Endothelial cell of umbilical vein (primary cell): Measurements from ENCODE around the gene IQGAP3. TPM values are rescaled to one million over a fixed set of nuclear protein-coding genes. Genes with fewer than 3 reads are reported as not detected.

Source experiments
- BruUV-seq: library from RNA; stranded (reverse); fragments of 400-500 nt; replicated peaks from 2 replicates; lab custom pipeline; 2021; lab: Mats Ljungman, UMichigan
- CTCF ChIA-PET: fragments of 300-600, 350-600 bp; sonication (Branson Sonifier 250); formaldehyde crosslinking; loops from one replicate; lab custom pipeline; 2021; ENCODE audit warnings: antibody characterized with exemption, inconsistent platforms; lab: Charles Lee
- POLR2A ChIA-PET: fragments of 300-600, 350-600 bp; sonication (Branson Sonifier 250); formaldehyde crosslinking; loops from one replicate; lab custom pipeline; 2021; ENCODE audit warnings: antibody characterized with exemption, inconsistent platforms; lab: Charles Lee
- DNase-seq: peaks from one replicate; pipeline ENCODE4 v3.0.0-alpha.2; 2011; ENCODE audit warnings: low read depth, low spot score
- FAIRE-seq: peaks from 2 replicates; lab custom pipeline; 2011; peaks lifted over from hg19 to GRCh38; lab: Jason Lieb, UNC
- H2AFZ ChIP-seq: 2 replicates; pipeline ENCODE4 v1.6.0; 2012; ENCODE audit warnings: low read depth, low read length, control low read depth, inconsistent platforms
- H3K27ac ChIP-seq: 2 replicates; pipeline ENCODE4 v1.5.1; 2011; ENCODE audit warnings: low read depth, mild to moderate bottlenecking, control low read depth, low read length, moderate library complexity; ENCODE audit not compliant: insufficient read depth
- H3K27me3 ChIP-seq, 2 experiments: 2 replicates each; pipeline versions ENCODE4 v1.6.0 to v1.6.1; 2011; ENCODE audit warnings: low read length in 2 of 2, mixed read lengths in 1 of 2; ENCODE audit not compliant: control insufficient read depth in 2 of 2, insufficient read depth in 2 of 2
- H3K36me3 ChIP-seq, 2 experiments: 2 replicates in 1 of 2; 3 replicates in 1 of 2; pipeline ENCODE4 v1.5.1; 2011; ENCODE audit warnings: low read length in 2 of 2, mild to moderate bottlenecking in 1 of 2, moderate library complexity in 1 of 2; ENCODE audit not compliant: control insufficient read depth in 2 of 2, insufficient read depth in 2 of 2; ENCODE audit errors: extremely low read depth in 1 of 2
- H3K4me1 ChIP-seq: 3 replicates; pipeline ENCODE4 v1.5.1; 2011; ENCODE audit warnings: mild to moderate bottlenecking, low read length; ENCODE audit not compliant: control insufficient read depth, insufficient read depth; ENCODE audit errors: extremely low read depth
- H3K4me2 ChIP-seq: 2 replicates; pipeline ENCODE4 v1.6.1; 2011; ENCODE audit warnings: low read length, control low read depth, mixed read lengths; ENCODE audit not compliant: insufficient read depth
- H3K4me3 ChIP-seq, 3 experiments: fragments of 200-600 bp in 1 of 3; sonication (generic), shearing (Covaris generic) in 1 of 3; replicated peaks in 1 of 3; 2 replicates each; pipeline ENCODE4 v1.5.1; 2011 to 2016; ENCODE audit warnings: control low read depth in 3 of 3, low read length in 3 of 3, mild to moderate bottlenecking in 2 of 3, inconsistent platforms in 1 of 3, low read depth in 1 of 3, moderate library complexity in 1 of 3; ENCODE audit not compliant: insufficient read depth in 1 of 3
- H3K79me2 ChIP-seq: 2 replicates; pipeline ENCODE4 v1.6.0; 2012; ENCODE audit warnings: low read length, inconsistent platforms; ENCODE audit not compliant: control insufficient read depth, insufficient read depth
- H3K9ac ChIP-seq: replicated peaks from 2 replicates; pipeline ENCODE3; 2011; ENCODE audit warnings: low read length, control low read depth; ENCODE audit not compliant: insufficient read depth; ENCODE audit errors: extremely low read depth
- H3K9me1 ChIP-seq: replicated peaks from 3 replicates; pipeline ENCODE4 v1.6.0; 2011; ENCODE audit warnings: mild to moderate bottlenecking, low read length; ENCODE audit not compliant: control insufficient read depth, insufficient read depth; ENCODE audit errors: extremely low read depth
- H3K9me3 ChIP-seq: replicated peaks from 2 replicates; pipeline ENCODE4 v1.5.1; 2012; ENCODE audit warnings: low read length, inconsistent platforms; ENCODE audit not compliant: control insufficient read depth, insufficient read depth
- H4K20me1 ChIP-seq: replicated peaks from 2 replicates; pipeline ENCODE3; 2011; ENCODE audit warnings: mild to moderate bottlenecking, low read length; ENCODE audit not compliant: control insufficient read depth, insufficient read depth; ENCODE audit errors: extremely low read depth
- EZH2 ChIP-seq: IDR thresholded peaks from 2 replicates; pipeline ENCODE4 v1.6.1; 2012; ENCODE audit warnings: borderline replicate concordance, low read depth, mild to moderate bottlenecking, moderate library complexity, low read length, inconsistent platforms; ENCODE audit not compliant: severe bottlenecking
- FOS ChIP-seq: IDR thresholded peaks from 2 replicates; pipeline ENCODE4 v1.6.1; 2011; ENCODE audit warnings: mild to moderate bottlenecking, low read length, moderate library complexity, borderline replicate concordance; ENCODE audit not compliant: insufficient read depth
- GATA2 ChIP-seq: IDR thresholded peaks from 2 replicates; pipeline ENCODE4 v1.7.0; 2011; ENCODE audit warnings: low read depth, mild to moderate bottlenecking, moderate library complexity, mixed read lengths, low read length; ENCODE audit not compliant: insufficient read length, insufficient read depth
- JUN ChIP-seq: IDR thresholded peaks from 2 replicates; pipeline ENCODE4 v1.6.1; 2011; ENCODE audit warnings: borderline replicate concordance, low read depth; ENCODE audit not compliant: insufficient read length, insufficient read depth
- MYC ChIP-seq: IDR thresholded peaks from one replicate; pipeline ENCODE4 v1.6.1; 2011; ENCODE audit warnings: mild to moderate bottlenecking, low read depth, low read length
- POLR2A ChIP-seq: IDR thresholded peaks from 2 replicates; pipeline ENCODE4 v1.6.1; 2012; ENCODE audit warnings: low read depth, mild to moderate bottlenecking, control low read depth, low read length
- POLR2AphosphoS5 ChIP-seq: IDR thresholded peaks from 2 replicates; pipeline ENCODE4 v1.6.1; 2012; ENCODE audit warnings: low read depth, mild to moderate bottlenecking, control low read depth, low read length, moderate library complexity; ENCODE audit not compliant: insufficient read depth
- dilution Hi-C: fragments of 300-500 bp; cut with MboI; formaldehyde crosslinking; loops from one replicate; pipeline ENCODE4 v1.15.0; 2019; ENCODE audit warnings: low sequenced_read_pairs; ENCODE audit not compliant: extremely low pct_ligation_motif_present
- intact Hi-C: fragments of 100-400 bp; cut with micrococcal nuclease; formaldehyde crosslinking; loops from one replicate; pipeline ENCODE4 v1.10.0; 2022
- polyA plus RNA-seq, 4 experiments: library from polyadenylated mRNA; depleted of rRNA in 3 of 4; stranded (reverse) in 3 of 4; unstranded in 1 of 4; fragments of >200 nt; gene quantifications; 2 replicates each; pipeline versions ENCODE4 v1.2.1 to v1.2.3, GENCODE V29; 2011 to 2012; ENCODE audit warnings: missing spikeins in 1 of 4
- total RNA-seq: library from RNA; stranded (reverse); gene quantifications from 2 replicates; pipeline ENCODE4 v1.2.3, GENCODE V29; 2021
- TF ChIP-seq, protein P1 (sequence below): IDR thresholded peaks from 2 replicates; pipeline ENCODE4 v1.6.1; 2011; ENCODE audit not compliant: insufficient read depth, insufficient read length
- TF ChIP-seq, protein P2 (sequence below), 2 donors: IDR thresholded peaks; 1 replicate in 1 of 2; 2 replicates in 1 of 2; pipeline ENCODE4 v1.5.1; 2011; ENCODE audit warnings: low read length in 2 of 2, mild to moderate bottlenecking in 2 of 2, moderate library complexity in 2 of 2, control low read depth in 1 of 2, inconsistent platforms in 1 of 2, low read depth in 1 of 2; ENCODE audit not compliant: insufficient read depth in 1 of 2; ENCODE audit errors: extremely low read depth in 1 of 2

IQGAP3 gene
- total and polyA plus RNA-seq, 2 donors (not counting 3 experiments of a cell fraction or from before 2014, with no cell fraction given): 28.3 to 60.7 TPM

DNA sequence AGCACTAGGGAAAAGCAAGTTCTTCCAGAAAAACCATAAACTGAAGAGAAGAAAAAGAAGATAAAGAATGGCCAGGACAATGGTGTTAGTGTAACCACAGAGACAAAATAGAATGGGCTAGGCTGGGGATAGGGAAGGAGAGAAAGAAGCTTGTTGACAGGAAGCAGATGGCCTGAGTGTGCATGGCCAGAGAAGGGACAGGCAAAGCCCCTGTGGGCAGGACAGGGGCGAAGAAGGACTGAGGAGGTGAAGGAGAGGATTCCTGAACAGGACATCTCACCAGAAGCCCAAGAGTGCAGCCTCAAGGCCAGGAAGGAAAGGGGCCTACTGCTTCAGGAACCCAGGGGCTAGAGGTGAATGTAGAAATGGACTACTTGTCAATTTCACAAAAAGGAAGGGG lies 29.3 kb downstream of the IQGAP3 start:
- H3K4me2 ChIP-seq: no peak overlapping the region
- no peak overlapping the region for H3K27ac ChIP-seq
- peak; percentile 55 for DNase-seq
- FAIRE-seq: no peak
- dilution Hi-C loops: no loop called here
- H4K20me1 ChIP-seq: no peaks in the 10 kb centered on the region
- TF ChIP-seq EZH2: no peak
- TF ChIP-seq, protein P1, sequence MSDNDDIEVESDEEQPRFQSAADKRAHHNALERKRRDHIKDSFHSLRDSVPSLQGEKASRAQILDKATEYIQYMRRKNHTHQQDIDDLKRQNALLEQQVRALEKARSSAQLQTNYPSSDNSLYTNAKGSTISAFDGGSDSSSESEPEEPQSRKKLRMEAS: no peak
- TF ChIP-seq MYC: no peak
- TF ChIP-seq, protein P2, sequence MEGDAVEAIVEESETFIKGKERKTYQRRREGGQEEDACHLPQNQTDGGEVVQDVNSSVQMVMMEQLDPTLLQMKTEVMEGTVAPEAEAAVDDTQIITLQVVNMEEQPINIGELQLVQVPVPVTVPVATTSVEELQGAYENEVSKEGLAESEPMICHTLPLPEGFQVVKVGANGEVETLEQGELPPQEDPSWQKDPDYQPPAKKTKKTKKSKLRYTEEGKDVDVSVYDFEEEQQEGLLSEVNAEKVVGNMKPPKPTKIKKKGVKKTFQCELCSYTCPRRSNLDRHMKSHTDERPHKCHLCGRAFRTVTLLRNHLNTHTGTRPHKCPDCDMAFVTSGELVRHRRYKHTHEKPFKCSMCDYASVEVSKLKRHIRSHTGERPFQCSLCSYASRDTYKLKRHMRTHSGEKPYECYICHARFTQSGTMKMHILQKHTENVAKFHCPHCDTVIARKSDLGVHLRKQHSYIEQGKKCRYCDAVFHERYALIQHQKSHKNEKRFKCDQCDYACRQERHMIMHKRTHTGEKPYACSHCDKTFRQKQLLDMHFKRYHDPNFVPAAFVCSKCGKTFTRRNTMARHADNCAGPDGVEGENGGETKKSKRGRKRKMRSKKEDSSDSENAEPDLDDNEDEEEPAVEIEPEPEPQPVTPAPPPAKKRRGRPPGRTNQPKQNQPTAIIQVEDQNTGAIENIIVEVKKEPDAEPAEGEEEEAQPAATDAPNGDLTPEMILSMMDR (IDR thresholded peaks at IDR 0.05; ENCODE audit: extremely low read depth in 1 of 2, insufficient read depth in 1 of 2, low read depth in 1 of 2, low read length in 2 of 2): no peak
- no peak for TF ChIP-seq POLR2A
- TF ChIP-seq GATA2: no peak
- TF ChIP-seq JUN: no peak
- no peak for TF ChIP-seq POLR2AphosphoS5
- no peak for TF ChIP-seq FOS
- peaks cover 9 to 15% of the 10 kb centered on the region in 2 experiments for H3K36me3 ChIP-seq
- no peaks in the 10 kb centered on the region for H3K9me3 ChIP-seq
- no peak overlapping the region for H2AFZ ChIP-seq
- POLR2A ChIA-PET: no interaction called here
- H3K79me2 ChIP-seq: no peaks in the 10 kb centered on the region
- no peak overlapping the region for H3K4me3 ChIP-seq
- H3K9me1 ChIP-seq: no peaks in the 10 kb centered on the region
- CTCF ChIA-PET: interaction anchor here (2.5 kb wide), 1 partner anchor 62 kb away, joined by 13 read pairs; no protein-coding TSS in a partner anchor
- intact Hi-C loops: no loop called here
- no peak overlapping the region for H3K9ac ChIP-seq
- H3K27me3 ChIP-seq: no peaks in the 10 kb centered on the region
- BruUV-seq: no TSS peak
- no peaks in the 10 kb centered on the region for H3K4me1 ChIP-seq
